KMS-11 (cell line): ENCODE data around the gene PDS5A.
"Not testable (repeated sequence)": the region's sequence is repeated elsewhere in the genome, so short reads cannot be mapped to it uniquely, and the experiment has no call there.

Experiments
- H2AFZ ChIP-seq: fragments of 200-600 bp; sonication (generic); 2 replicates; pipeline ENCODE4 v1.6.1; 2016; ENCODE audit warnings: antibody characterized with exemption, mixed run types, low read depth
- H3K27ac ChIP-seq: fragments of 200-600 bp; sonication (generic); 2 replicates; pipeline ENCODE4 v1.6.1; 2016; ENCODE audit warnings: mild to moderate bottlenecking, mixed run types
- H3K27me3 ChIP-seq: fragments of 200-600 bp; sonication (generic); 2 replicates; pipeline ENCODE4 v1.6.1; 2017; ENCODE audit warnings: mild to moderate bottlenecking, low read depth, mixed run types, moderate library complexity; ENCODE audit not compliant: insufficient read depth
- H3K36me3 ChIP-seq: fragments of 200-600 bp; sonication (generic); 2 replicates; pipeline ENCODE4 v1.6.1; 2017; ENCODE audit warnings: mild to moderate bottlenecking, mixed run types; ENCODE audit not compliant: insufficient read depth
- H3K4me1 ChIP-seq: fragments of 200-600 bp; sonication (generic); 2 replicates; pipeline ENCODE4 v1.6.1; 2016; ENCODE audit warnings: mild to moderate bottlenecking, low read depth, mixed run types; ENCODE audit not compliant: poor library complexity, severe bottlenecking
- H3K4me2 ChIP-seq: fragments of 200-600 bp; sonication (generic); 2 replicates; pipeline ENCODE4 v1.7.0; 2016; ENCODE audit warnings: mild to moderate bottlenecking, mixed run types
- H3K4me3 ChIP-seq: fragments of 200-600 bp; sonication (generic); IDR thresholded peaks from 2 replicates; pipeline ENCODE4 v1.6.1; 2017; ENCODE audit warnings: low read depth, low read length, mixed read lengths; ENCODE audit not compliant: insufficient read depth
- H3K79me2 ChIP-seq: fragments of 200-600 bp; sonication (generic); 2 replicates; pipeline ENCODE4 v1.6.1; 2016; ENCODE audit warnings: low read depth, mixed run types; ENCODE audit not compliant: insufficient read depth
- H3K9ac ChIP-seq: fragments of 200-600 bp; sonication (generic); 2 replicates; pipeline ENCODE4 v1.6.1; 2016; ENCODE audit warnings: mild to moderate bottlenecking, mixed run types
- H4K20me1 ChIP-seq: fragments of 200-600 bp; sonication (generic); 2 replicates; pipeline ENCODE4 v1.6.1; 2016; ENCODE audit warnings: mild to moderate bottlenecking, mixed run types; ENCODE audit not compliant: insufficient read depth
- CTCF ChIP-seq: fragments of 200-600 bp; sonication (generic); conservative IDR thresholded peaks from 2 replicates; pipeline ENCODE4 v1.6.1; 2017; ENCODE audit warnings: low read depth, mild to moderate bottlenecking, antibody characterized with exemption, low read length, moderate library complexity, mixed read lengths

PDS5A gene

GRCh38 chr4:39950861-39951481 lies 26.7 kb downstream of the PDS5A start:
- no peak overlapping the region for H3K4me3 ChIP-seq
- no peak overlapping the region for H2AFZ ChIP-seq
- H3K27ac ChIP-seq = no peak overlapping the region
- H4K20me1 ChIP-seq = 0 out of 2 replicates have a peak, but pooled peaks cover 7% of the 10 kb centered on the region
- H3K27me3 ChIP-seq = no peaks in the 10 kb centered on the region
- no peak overlapping the region for H3K4me2 ChIP-seq
- peaks cover 86% of the 10 kb centered on the region for H3K79me2 ChIP-seq
- no peak overlapping the region for H3K9ac ChIP-seq
- H3K36me3 ChIP-seq = no peaks in the 10 kb centered on the region
- H3K4me1 ChIP-seq = peaks cover 10% of the 10 kb centered on the region
- TF ChIP-seq CTCF = no peak

GRCh38 chr4:39947963-39948362 lies 29.7 kb downstream of the PDS5A start:
- no peak overlapping the region for H2AFZ ChIP-seq
- no peak overlapping the region for H3K4me2 ChIP-seq
- peaks cover 7% of the 10 kb centered on the region for H3K4me1 ChIP-seq
- no peak for TF ChIP-seq CTCF
- no peak overlapping the region for H3K4me3 ChIP-seq
- no peak overlapping the region for H3K9ac ChIP-seq
- H3K27ac ChIP-seq = no peak overlapping the region
- no peaks in the 10 kb centered on the region for H3K27me3 ChIP-seq
- 0 out of 2 replicates have a peak, but pooled peaks cover 4% of the 10 kb centered on the region for H4K20me1 ChIP-seq
- peaks cover 86% of the 10 kb centered on the region for H3K79me2 ChIP-seq
- no peaks in the 10 kb centered on the region for H3K36me3 ChIP-seq

GRCh38 chr4:39947417-39947816 lies 30.3 kb downstream of the PDS5A start:
- Histone ChIP-seq H3K4me3 (no peak overlapping the region), H2AFZ (no peak overlapping the region), H3K4me2 (no peak overlapping the region), H3K9ac (no peak overlapping the region), H4K20me1 (0 out of 2 replicates have a peak, but pooled peaks cover 4% of the 10 kb centered on the region), H3K79me2 (peaks cover 86% of the 10 kb centered on the region), H3K4me1 (peaks cover 6% of the 10 kb centered on the region), H3K27me3 (no peaks in the 10 kb centered on the region), H3K36me3 (no peaks in the 10 kb centered on the region), H3K27ac (no peak overlapping the region)
- no peak for TF ChIP-seq CTCF

- H3K9ac ChIP-seq, H3K36me3 ChIP-seq, H3K27me3 ChIP-seq, H2AFZ ChIP-seq, H3K4me3 ChIP-seq, H3K27ac ChIP-seq, H3K4me2 ChIP-seq, H4K20me1 ChIP-seq: not testable (repeated sequence)
- peaks cover 25% of the 10 kb centered on the region for H3K4me1 ChIP-seq
- peaks cover 95% of the 10 kb centered on the region for H3K79me2 ChIP-seq
Observed at GRCh38 chr4:39944245-39944644, 33.5 kb downstream of the PDS5A start.

GRCh38 chr4:39942507-39942906 lies 35.2 kb downstream of the PDS5A start:
- Histone ChIP-seq H3K36me3 (no peaks in the 10 kb centered on the region), H3K27me3 (no peaks in the 10 kb centered on the region), H3K4me3 (no peak overlapping the region), H4K20me1 (0 out of 2 replicates have a peak, but pooled peaks cover 1% of the 10 kb centered on the region), H3K4me1 (peaks cover 30% of the 10 kb centered on the region), H2AFZ (no peak overlapping the region), H3K27ac (no peak overlapping the region), H3K9ac (no peak overlapping the region), H3K4me2 (no peak overlapping the region), H3K79me2 (peaks cover 96% of the 10 kb centered on the region)
- TF ChIP-seq CTCF = no peak
